IMR-90 (cell line): ENCODE measurements around the gene CENPM. TPM values are rescaled to one million over a fixed set of nuclear protein-coding genes. Genes with fewer than 3 reads are reported as not detected.

Source experiments
- ATAC-seq: fragments of 200-7000 bp; cut with Tn5 transposase; 2 replicates; pipeline ENCODE4 v1.9.1; 2020; ENCODE audit warnings: low read depth, mild to moderate bottlenecking, moderate library complexity
- BruUV-seq: library from RNA; stranded (reverse); fragments of 400-500 nt; replicated peaks from 2 replicates; lab custom pipeline; 2021; lab: Mats Ljungman, UMichigan
- CTCF ChIA-PET: fragments of 300-600 bp; formaldehyde crosslinking; extraction: SDS; loops from one replicate; lab custom pipeline; 2021; ENCODE audit warnings: antibody characterized with exemption; lab: Yijun Ruan, JAX
- POLR2A ChIA-PET: fragments of 300-600 bp; sonication (Branson Sonifier 250); formaldehyde crosslinking; loops from one replicate; lab custom pipeline; 2022; ENCODE audit warnings: antibody characterized with exemption; ENCODE audit not compliant: unreplicated experiment; lab: Charles Lee
- DNase-seq: peaks from one replicate; pipeline ENCODE4 v3.0.0; 2013
- H2AFZ ChIP-seq: replicated peaks from 2 replicates; pipeline ENCODE3; 2013; ENCODE audit warnings: low read length, mild to moderate bottlenecking; ENCODE audit not compliant: poor library complexity
- H2AK5ac ChIP-seq: 2 replicates; pipeline ENCODE4 v1.6.1; 2013; ENCODE audit warnings: low read depth, low read length, inconsistent platforms
- H2AK9ac ChIP-seq: replicated peaks from 2 replicates; pipeline ENCODE3; 2013; ENCODE audit warnings: mild to moderate bottlenecking, low read depth, low read length, moderate library complexity; ENCODE audit not compliant: poor library complexity
- H2BK120ac ChIP-seq: 2 replicates; pipeline ENCODE4 v1.6.1; 2013; ENCODE audit warnings: low read depth, low read length, inconsistent platforms
- H2BK15ac ChIP-seq: 3 replicates; pipeline ENCODE4 v1.6.1; 2013; ENCODE audit warnings: low read depth, low read length, inconsistent platforms
- H2BK20ac ChIP-seq: 2 replicates; pipeline ENCODE4 v1.6.1; 2013; ENCODE audit warnings: low read depth, mild to moderate bottlenecking, inconsistent platforms, low read length, moderate library complexity
- H2BK5ac ChIP-seq: 2 replicates; pipeline ENCODE4 v1.6.1; 2013; ENCODE audit warnings: mild to moderate bottlenecking, low read depth, low read length, inconsistent platforms; ENCODE audit not compliant: poor library complexity, severe bottlenecking
- H3K14ac ChIP-seq: replicated peaks from 2 replicates; pipeline ENCODE4 v1.6.1; 2013; ENCODE audit warnings: low read depth, low read length, inconsistent platforms
- H3K18ac ChIP-seq: 2 replicates; pipeline ENCODE4 v1.6.1; 2013; ENCODE audit warnings: low read depth, low read length, control low read depth
- H3K23ac ChIP-seq: 2 replicates; pipeline ENCODE4 v1.6.1; 2013; ENCODE audit warnings: low read depth, low read length, inconsistent platforms
- H3K27ac ChIP-seq: 2 replicates; pipeline ENCODE4 v1.5.1; 2013; ENCODE audit warnings: mild to moderate bottlenecking, control low read depth, low read length; ENCODE audit not compliant: insufficient read depth
- H3K27me3 ChIP-seq: 2 replicates; pipeline ENCODE4 v1.6.1; 2013; ENCODE audit warnings: low read length; ENCODE audit not compliant: control insufficient read depth, insufficient read depth
- H3K36me3 ChIP-seq: 2 replicates; pipeline ENCODE4 v1.6.1; 2013; ENCODE audit warnings: low read length, mixed read lengths; ENCODE audit not compliant: control insufficient read depth, insufficient read depth
- H3K4ac ChIP-seq: 2 replicates; pipeline ENCODE4 v1.6.1; 2013; ENCODE audit warnings: low read depth, low read length, inconsistent platforms
- H3K4me1 ChIP-seq: 2 replicates; pipeline ENCODE4 v1.6.1; 2013; ENCODE audit warnings: low read length, mixed read lengths; ENCODE audit not compliant: control insufficient read depth, insufficient read depth
- H3K4me2 ChIP-seq: 2 replicates; pipeline ENCODE4 v1.6.1; 2013; ENCODE audit warnings: low read depth, mild to moderate bottlenecking, control low read depth, low read length, moderate library complexity
- H3K4me3 ChIP-seq: 2 replicates; pipeline ENCODE4 v1.5.1; 2013; ENCODE audit warnings: low read depth, mild to moderate bottlenecking, control low read depth, low read length, moderate library complexity; ENCODE audit not compliant: insufficient read depth
- H3K56ac ChIP-seq: 2 replicates; pipeline ENCODE4 v1.6.1; 2013; ENCODE audit warnings: low read length, inconsistent platforms; ENCODE audit not compliant: insufficient read depth; ENCODE audit errors: extremely low read depth
- H3K79me1 ChIP-seq, 2 experiments: 2 replicates each; pipeline ENCODE4 v1.6.1; 2013; ENCODE audit warnings: low read length in 2 of 2, inconsistent platforms in 1 of 2, low read depth in 1 of 2
- H3K9ac ChIP-seq: 2 replicates; pipeline ENCODE4 v1.6.1; 2013; ENCODE audit warnings: low read depth, low read length, control low read depth
- H3K9me1 ChIP-seq: 2 replicates; pipeline ENCODE4 v1.6.1; 2013; ENCODE audit warnings: low read length, inconsistent platforms; ENCODE audit not compliant: insufficient read depth
- H3K9me3 ChIP-seq: 2 replicates; pipeline ENCODE4 v1.6.1; 2013; ENCODE audit warnings: low read length; ENCODE audit not compliant: control insufficient read depth, insufficient read depth
- H4K20me1 ChIP-seq: 2 replicates; pipeline ENCODE4 v1.6.1; 2013; ENCODE audit warnings: low read length, inconsistent platforms; ENCODE audit not compliant: insufficient read depth
- H4K5ac ChIP-seq: 2 replicates; pipeline ENCODE4 v1.6.1; 2013; ENCODE audit warnings: mild to moderate bottlenecking, low read depth, low read length, control low read depth
- H4K8ac ChIP-seq, 2 experiments: 2 replicates each; pipeline ENCODE4 v1.6.1; 2013; ENCODE audit warnings: low read depth in 2 of 2, low read length in 2 of 2, control low read depth in 1 of 2, inconsistent platforms in 1 of 2
- H4K91ac ChIP-seq: 2 replicates; pipeline ENCODE4 v1.6.1; 2013; ENCODE audit warnings: low read depth, low read length, inconsistent platforms; ENCODE audit not compliant: insufficient read depth
- BHLHE40 ChIP-seq: fragments of 150-350 bp; IDR thresholded peaks from 2 replicates; pipeline ENCODE4 v1.6.1; 2016; ENCODE audit warnings: mild to moderate bottlenecking, low read depth, low read length
- CEBPB ChIP-seq: IDR thresholded peaks from 2 replicates; pipeline ENCODE4 v1.6.1; 2012; ENCODE audit warnings: low read depth, low read length, improper control_type of control experiment
- CHD1 ChIP-seq: IDR thresholded peaks from 2 replicates; pipeline ENCODE4 v1.6.1; 2012; ENCODE audit warnings: low read depth, low read length, improper control_type of control experiment
- ELK1 ChIP-seq: fragments of 150-350 bp; IDR thresholded peaks from 2 replicates; pipeline ENCODE4 v1.6.1; 2016; ENCODE audit warnings: low read depth, mild to moderate bottlenecking, low read length, moderate library complexity, borderline replicate concordance
- FOS ChIP-seq: fragments of 150-350 bp; IDR thresholded peaks from 2 replicates; pipeline ENCODE4 v1.6.1; 2016; ENCODE audit warnings: low read depth, low read length
- MAFK ChIP-seq: IDR thresholded peaks from 2 replicates; pipeline ENCODE4 v1.6.1; 2012; ENCODE audit warnings: low read depth, low read length, improper control_type of control experiment
- MAZ ChIP-seq: IDR thresholded peaks from 2 replicates; pipeline ENCODE4 v1.6.1; 2012; ENCODE audit warnings: low read depth, mild to moderate bottlenecking, low read length, improper control_type of control experiment, moderate library complexity, borderline replicate concordance
- MXI1 ChIP-seq: IDR thresholded peaks from 2 replicates; pipeline ENCODE4 v1.6.1; 2012; ENCODE audit warnings: low read depth, mild to moderate bottlenecking, low read length, moderate library complexity, borderline replicate concordance
- NFE2L2 ChIP-seq: fragments of 150-350 bp; IDR thresholded peaks from 2 replicates; pipeline ENCODE4 v1.6.1; 2016; ENCODE audit warnings: low read depth, mild to moderate bottlenecking, low read length
- POLR2A ChIP-seq: IDR thresholded peaks from 2 replicates; pipeline ENCODE4 v1.6.1; 2012; ENCODE audit warnings: mild to moderate bottlenecking, low read depth, low read length
- RAD21 ChIP-seq: IDR thresholded peaks from 2 replicates; pipeline ENCODE4 v1.6.1; 2012; ENCODE audit warnings: low read length, improper control_type of control experiment
- RCOR1 ChIP-seq: IDR thresholded peaks from 2 replicates; pipeline ENCODE4 v1.6.1; 2012; ENCODE audit warnings: mild to moderate bottlenecking, low read length, improper control_type of control experiment; ENCODE audit not compliant: insufficient replicate concordance
- RFX5 ChIP-seq: IDR thresholded peaks from 2 replicates; pipeline ENCODE4 v1.8.0; 2012; ENCODE audit warnings: low read depth, mild to moderate bottlenecking, low read length, moderate library complexity
- SMC3 ChIP-seq: fragments of 150-350 bp; IDR thresholded peaks from 2 replicates; pipeline ENCODE4 v1.6.1; 2016; ENCODE audit warnings: low read depth, mild to moderate bottlenecking, antibody characterized with exemption, low read length, moderate library complexity
- USF2 ChIP-seq: fragments of 150-350 bp; IDR thresholded peaks from 2 replicates; pipeline ENCODE4 v1.6.1; 2017; ENCODE audit warnings: mild to moderate bottlenecking, antibody characterized with exemption, low read length, low read depth
- WGBS, 2 experiments: methylation state at CpG; one replicate each; pipeline versions ENCODE4 v1.1.5 to v1.1.7; 2013; ENCODE audit warnings: missing lambda C conversion rate in 2 of 2; ENCODE audit not compliant: insufficient read length in 1 of 2; ENCODE audit errors: extremely low coverage in 2 of 2; 5-methylcytosine and 5-hydroxymethylcytosine counted together
- dilution Hi-C: fragments of 300-500 bp; cut with HindIII; formaldehyde crosslinking; loops from one replicate; pipeline ENCODE4 v1.14.3; 2018; ENCODE audit warnings: low sequenced_read_pairs; ENCODE audit not compliant: unreplicated experiment
- in situ Hi-C: fragments of 300-500 bp; cut with MboI; formaldehyde crosslinking; loops from 3 replicates; pipeline ENCODE4 v1.14.3; 2019; ENCODE audit warnings: low sequenced_read_pairs, inconsistent platforms, mixed read lengths
- intact Hi-C: fragments of 100-400 bp; cut with micrococcal nuclease; formaldehyde crosslinking; loops from 2 replicates; pipeline ENCODE4 v1.10.0; 2022
- polyA plus RNA-seq, 3 experiments: library from polyadenylated mRNA; depleted of rRNA; stranded (reverse); fragments of >200 nt; gene quantifications; 2 replicates each; pipeline ENCODE4 v1.2.3, GENCODE V29; 2012; ENCODE audit warnings: low replicate concordance in 1 of 3
- total RNA-seq: library from RNA; depleted of rRNA; stranded (reverse); fragments of >200 nt; gene quantifications from 2 replicates; pipeline ENCODE4 v1.2.3, GENCODE V29; 2012
- TF ChIP-seq, protein P1 (sequence below): conservative IDR thresholded peaks from 2 replicates; pipeline ENCODE4 v1.5.1; 2012; ENCODE audit warnings: mild to moderate bottlenecking, low read depth, low read length, improper control_type of control experiment

CENPM gene
- total and polyA plus RNA-seq, 2 of the 4 experiments (the other 2 are of a cell fraction): 18.1 to 20.1 TPM

- Histone ChIP-seq H2AK9ac (no peak overlapping the region), H3K27ac (no peak overlapping the region), H3K18ac (no peak overlapping the region), H3K56ac (no peak overlapping the region), H3K36me3 (no peaks in the 10 kb centered on the region), H3K4me1 (no peaks in the 10 kb centered on the region; the same call in 1 of the 2 replicates), H3K14ac (no peak overlapping the region), H3K4me2 (no peak overlapping the region), H4K20me1 (no peaks in the 10 kb centered on the region), H3K9ac (no peak overlapping the region), H4K91ac (no peak overlapping the region), H3K4me3 (no peak overlapping the region), H2AFZ (no peak overlapping the region), H4K8ac (no peak overlapping the region), H3K23ac (no peak overlapping the region), H4K5ac (no peak overlapping the region), H2BK120ac (no peak overlapping the region), H3K9me1 (no peaks in the 10 kb centered on the region; the same call in 1 of the 2 replicates), H3K27me3 (peaks cover 36% of the 10 kb centered on the region), H2AK5ac (no peak overlapping the region), H3K9me3 (no peaks in the 10 kb centered on the region), H3K79me1 (no peaks in the 10 kb centered on the region), H3K4ac (no peak overlapping the region), H2BK20ac (no peak overlapping the region), H2BK5ac (no peak overlapping the region), H2BK15ac (no peak overlapping the region)
- POLR2A ChIA-PET: no interaction called here
- BruUV-seq: no TSS peak
- 61% methylated on average over 4 of the region's 21 CpGs; no CpG with 5 or more reads in 1 of the 2 experiments for WGBS, 2 experiments
- CTCF ChIA-PET: no interaction called here
- TF ChIP-seq MXI1 (no peak), SMC3 (no peak), FOS (no peak), RFX5 (no peak), USF2 (no peak), POLR2A (no peak), CHD1 (no peak), CEBPB (no peak), MAFK (no peak), NFE2L2 (no peak), ELK1 (no peak), MAZ (no peak), RCOR1 (no peak), BHLHE40 (no peak), RAD21 (no peak)
- TF ChIP-seq, protein P1, sequence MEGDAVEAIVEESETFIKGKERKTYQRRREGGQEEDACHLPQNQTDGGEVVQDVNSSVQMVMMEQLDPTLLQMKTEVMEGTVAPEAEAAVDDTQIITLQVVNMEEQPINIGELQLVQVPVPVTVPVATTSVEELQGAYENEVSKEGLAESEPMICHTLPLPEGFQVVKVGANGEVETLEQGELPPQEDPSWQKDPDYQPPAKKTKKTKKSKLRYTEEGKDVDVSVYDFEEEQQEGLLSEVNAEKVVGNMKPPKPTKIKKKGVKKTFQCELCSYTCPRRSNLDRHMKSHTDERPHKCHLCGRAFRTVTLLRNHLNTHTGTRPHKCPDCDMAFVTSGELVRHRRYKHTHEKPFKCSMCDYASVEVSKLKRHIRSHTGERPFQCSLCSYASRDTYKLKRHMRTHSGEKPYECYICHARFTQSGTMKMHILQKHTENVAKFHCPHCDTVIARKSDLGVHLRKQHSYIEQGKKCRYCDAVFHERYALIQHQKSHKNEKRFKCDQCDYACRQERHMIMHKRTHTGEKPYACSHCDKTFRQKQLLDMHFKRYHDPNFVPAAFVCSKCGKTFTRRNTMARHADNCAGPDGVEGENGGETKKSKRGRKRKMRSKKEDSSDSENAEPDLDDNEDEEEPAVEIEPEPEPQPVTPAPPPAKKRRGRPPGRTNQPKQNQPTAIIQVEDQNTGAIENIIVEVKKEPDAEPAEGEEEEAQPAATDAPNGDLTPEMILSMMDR: no peak
- dilution Hi-C loops: no loop called here
- ATAC-seq (no peak), DNase-seq (no peak)
- intact Hi-C loops: no loop called here
- in situ Hi-C loops: no loop called here
These were observed 26.5 kb downstream of the CENPM start for GRCh38 chr22:41920271-41920976.
